Measurements from ENCODE around the gene RAD51B.
A peak's percentile ranks its signal among the peaks of the same experiment; 100 is the strongest.
"Not testable (repeated sequence)": the region's sequence is repeated elsewhere in the genome, so short reads cannot be mapped to it uniquely, and the experiment has no call there.

The RAD51B gene

DNA sequence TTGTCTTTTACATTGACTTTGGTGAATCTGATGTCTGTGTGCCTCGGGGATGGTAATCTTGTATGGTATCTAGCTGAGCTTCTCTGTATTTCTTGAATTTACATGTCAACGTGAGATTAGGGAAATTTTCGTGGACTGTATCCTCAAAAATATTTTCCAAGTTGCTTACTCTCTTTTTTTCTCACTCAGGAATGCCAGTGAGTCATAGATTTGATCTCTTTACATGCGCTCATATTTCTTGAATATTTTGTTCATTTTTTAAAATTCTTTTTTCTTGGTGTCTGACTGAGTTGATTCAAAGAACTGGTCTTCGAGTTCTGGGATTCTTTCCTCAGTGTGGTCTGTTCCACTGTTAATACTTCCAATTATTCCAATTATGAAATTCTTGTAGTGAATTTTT is 207.7 kb downstream of the RAD51B start:
- DNase-seq (ENCODE audit: low read depth) = peak; percentile 71

- no peak for DNase-seq (ENCODE audit: low read depth)
These were observed 208.5 kb downstream of the RAD51B start for GRCh38 chr14:68028075-68028474.

GRCh38 chr14:68031011-68031410 is 211.4 kb downstream of the RAD51B start:
- not testable (repeated sequence) for DNase-seq (ENCODE audit: low read depth)

GRCh38 chr14:68032154-68032553 is 212.6 kb downstream of the RAD51B start:
- DNase-seq (ENCODE audit: low read depth) = no peak

GRCh38 chr14:68033336-68033932 is 213.9 kb downstream of the RAD51B start:
- DNase-seq (ENCODE audit: low read depth) = no peak

- DNase-seq (ENCODE audit: low read depth) = no peak
These were observed 215.3 kb downstream of the RAD51B start for GRCh38 chr14:68034896-68035295.

GRCh38 chr14:68036202-68036601 is 216.6 kb downstream of the RAD51B start:
- DNase-seq (ENCODE audit: low read depth) = no peak

DNA sequence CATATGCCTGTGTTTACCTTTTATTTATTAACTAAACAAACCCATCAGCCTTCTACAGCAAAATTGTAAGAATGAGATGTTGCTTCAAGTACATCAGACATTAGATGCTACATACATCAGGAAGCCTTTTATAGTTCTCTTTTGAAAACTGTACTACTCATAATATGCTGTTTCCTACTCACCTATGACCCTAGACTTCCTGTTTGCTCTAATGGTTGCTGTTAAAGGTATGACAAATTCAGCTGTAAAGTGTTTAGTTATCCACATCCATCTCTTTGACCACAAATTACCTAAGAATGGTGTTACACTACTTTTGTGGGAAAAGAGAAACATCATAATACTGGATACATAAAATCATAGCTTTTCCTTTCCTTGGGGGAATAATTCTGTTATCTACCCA is 220.0 kb downstream of the RAD51B start:
- peak; percentile 45 for DNase-seq (ENCODE audit: low read depth)

- DNase-seq (ENCODE audit: low read depth) = no peak
These were observed 221.2 kb downstream of the RAD51B start for GRCh38 chr14:68040633-68041369.

GRCh38 chr14:68041876-68042354 is 222.3 kb downstream of the RAD51B start:
- DNase-seq (ENCODE audit: low read depth) = no peak

- DNase-seq (ENCODE audit: low read depth) = no peak
These were observed 223.1 kb downstream of the RAD51B start for GRCh38 chr14:68042586-68043210.

- DNase-seq (ENCODE audit: low read depth) = no peak
These were observed 224.2 kb downstream of the RAD51B start for GRCh38 chr14:68043752-68044151.

GRCh38 chr14:68047906-68048305 is 228.3 kb downstream of the RAD51B start:
- peak; percentile 59 for DNase-seq (ENCODE audit: low read depth)

- not testable (repeated sequence) for DNase-seq (ENCODE audit: low read depth)
These were observed 229.2 kb downstream of the RAD51B start for GRCh38 chr14:68048815-68049214.

DNA sequence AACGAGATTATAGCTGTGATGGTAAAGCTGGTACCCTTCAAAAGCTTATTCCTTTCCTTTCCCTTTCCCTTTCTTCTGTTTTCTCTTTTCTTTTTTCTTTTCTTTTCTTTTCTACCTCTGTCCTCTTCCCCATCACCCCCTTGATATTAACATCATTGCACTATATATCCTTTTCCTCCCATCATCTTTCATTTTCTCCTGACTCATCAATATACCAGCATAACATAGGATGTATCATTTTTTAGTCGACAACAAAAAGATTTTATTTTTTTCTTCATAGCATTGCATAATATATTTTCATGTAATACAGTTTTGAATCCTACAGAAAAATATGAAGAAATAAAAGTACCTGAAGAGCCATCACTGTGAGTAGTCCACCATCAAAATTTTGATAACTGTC is 230.6 kb downstream of the RAD51B start:
- DNase-seq (ENCODE audit: low read depth) = no peak

DNA sequence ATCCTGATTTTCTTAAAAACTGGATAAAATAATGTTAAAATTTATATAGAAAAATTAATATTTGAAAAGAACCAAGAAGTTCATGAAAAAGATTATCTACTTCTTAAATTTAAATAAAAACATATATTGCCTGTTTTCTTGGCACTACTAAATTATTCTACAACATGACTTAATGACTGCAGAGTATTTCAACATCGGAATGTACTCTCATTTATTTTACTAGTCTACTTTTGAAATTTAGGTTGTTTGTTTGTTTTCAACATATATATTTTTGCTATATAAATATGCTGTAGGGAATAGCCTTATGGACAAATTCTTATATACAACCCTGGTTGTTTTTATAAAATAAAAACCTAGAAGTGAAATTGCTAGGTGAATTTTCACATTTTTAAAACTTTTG is 231.6 kb downstream of the RAD51B start:
- peak; percentile 24 for DNase-seq (ENCODE audit: low read depth)

DNA sequence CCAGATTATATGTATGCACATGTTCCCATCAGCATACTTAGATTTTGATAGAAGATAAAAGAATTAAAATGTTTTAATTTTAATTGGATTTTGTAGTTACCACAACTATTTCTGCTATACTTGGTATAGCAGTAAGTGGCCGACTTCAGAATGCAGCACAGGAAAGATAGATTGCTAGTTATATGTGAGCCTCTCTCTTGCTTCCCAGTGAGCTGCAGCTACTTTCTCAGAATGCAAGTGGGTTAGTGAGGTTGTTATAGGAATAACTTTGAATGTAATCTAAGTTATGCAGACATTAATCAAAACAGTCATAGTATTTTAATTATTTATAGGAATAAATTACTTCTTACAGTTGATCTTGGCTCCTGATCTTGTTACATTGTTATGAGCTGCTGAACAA is 240.6 kb downstream of the RAD51B start:
- no peak for DNase-seq (ENCODE audit: low read depth)

DNA sequence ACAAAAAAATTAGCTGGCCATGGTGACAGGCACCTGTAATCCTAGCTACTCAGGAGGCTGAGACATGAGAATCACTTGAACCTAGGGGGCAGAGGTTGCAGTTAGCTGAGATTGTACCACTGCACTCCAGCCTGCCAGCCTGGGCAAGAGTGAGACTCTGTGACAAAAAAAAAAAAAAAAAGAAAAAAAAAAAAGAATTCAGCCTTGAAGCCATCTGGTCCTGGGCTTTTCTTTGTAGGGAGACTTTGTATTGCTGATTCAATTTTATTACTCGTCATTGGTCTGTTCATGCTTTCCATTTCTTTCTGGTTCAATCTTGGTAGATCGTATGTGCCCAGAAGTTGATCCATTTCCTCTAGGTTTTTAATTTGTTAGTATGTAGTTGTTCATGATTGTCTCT is 243.1 kb downstream of the RAD51B start:
- no peak for DNase-seq (ENCODE audit: low read depth)

DNA sequence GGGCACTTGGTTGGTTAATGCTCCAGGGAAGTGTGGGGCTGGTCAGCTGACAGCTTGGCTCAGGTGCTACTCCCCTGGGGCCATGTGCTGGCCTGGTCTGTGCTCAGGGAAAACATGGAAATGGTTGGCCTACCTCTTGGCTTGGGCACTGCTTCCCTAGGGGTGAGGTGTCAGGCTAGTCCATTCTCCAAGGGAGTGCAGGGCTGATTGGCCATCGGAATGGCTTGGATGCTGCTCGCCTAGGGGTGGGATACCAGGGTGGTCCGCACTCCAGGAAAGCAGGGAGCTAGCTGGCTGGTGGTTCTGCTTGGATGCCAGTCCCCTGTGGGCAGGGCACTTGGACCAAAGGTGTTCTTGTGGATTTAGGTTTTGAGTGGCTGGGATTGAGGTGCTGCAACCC is 245.7 kb downstream of the RAD51B start:
- no peak for DNase-seq (ENCODE audit: low read depth)

GRCh38 chr14:68074765-68075381 is 255.3 kb downstream of the RAD51B start:
- peak; percentile 6 for DNase-seq (ENCODE audit: low read depth)

- DNase-seq (ENCODE audit: low read depth) = no peak
These were observed 255.9 kb downstream of the RAD51B start for GRCh38 chr14:68075382-68076029.

- DNase-seq (ENCODE audit: low read depth) = peak; percentile 15
These were observed 256.9 kb downstream of the RAD51B start for GRCh38 chr14:68076451-68076850.

Data from amniotic epithelial cell (primary cell).